ENCODE measurements around the gene ARHGAP31. TPM values are rescaled to one million over a fixed set of nuclear protein-coding genes. Genes with fewer than 3 reads are reported as not detected.

Gene ARHGAP31
- total and polyA plus RNA-seq, 8 donors: 31.5 to 70.3 (median 42.3) TPM

- Histone ChIP-seq H3K4me3 (no peak overlapping the region), H3K36me3 (peaks cover 0 to 95% of the 10 kb centered on the region in 2 donors), H3K4me1 (no peaks in the 10 kb centered on the region), H3K27ac (no peak overlapping the region), H3K9me3 (no peaks in the 10 kb centered on the region), H3K27me3 (no peaks in the 10 kb centered on the region)
- no peak for DNase-seq
- no peak for ATAC-seq
- intact Hi-C loops (cut with DNase I): no loop called here
- TF ChIP-seq CTCF (IDR thresholded peaks at IDR 0.05): no peak
These were observed 107.6 kb downstream of the ARHGAP31 start for GRCh38 chr3:119401503-119402440.

DNA sequence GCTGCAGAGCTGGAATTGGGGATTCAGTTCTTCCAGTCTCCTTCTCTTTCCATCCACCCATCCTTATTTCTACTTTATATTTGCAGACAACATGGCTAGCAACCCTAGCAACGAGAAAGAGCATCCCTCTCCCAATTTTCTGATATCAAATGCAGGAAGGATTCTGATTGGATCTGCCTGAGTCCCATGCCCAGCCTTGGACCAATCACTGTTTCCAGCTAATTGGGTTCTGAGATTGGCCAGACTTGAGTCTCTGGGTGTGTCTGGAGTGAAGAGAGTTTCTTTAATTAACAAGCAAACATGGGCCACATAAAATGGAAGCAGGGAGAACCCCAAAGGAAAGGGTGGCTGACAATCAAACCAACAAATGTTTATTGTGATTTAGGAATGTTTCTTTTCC lies 108.6 kb downstream of the ARHGAP31 start:
- intact Hi-C loops (cut with DNase I): no loop called here

GRCh38 chr3:119403201-119403600 lies 109.0 kb downstream of the ARHGAP31 start:
- H3K4me1 ChIP-seq: no peaks in the 10 kb centered on the region
- no peak for ATAC-seq

More for the DNA sequence above, 108.6 kb downstream of the ARHGAP31 start:
- Histone ChIP-seq H3K36me3 (peaks cover 0 to 94% of the 10 kb centered on the region in 2 donors), H3K9me3 (no peaks in the 10 kb centered on the region), H3K4me3 (no peak overlapping the region), H3K27ac (no peak overlapping the region), H3K4me1 (no peaks in the 10 kb centered on the region), H3K27me3 (no peaks in the 10 kb centered on the region)
- no peak for DNase-seq
- TF ChIP-seq CTCF (IDR thresholded peaks at IDR 0.05): no peak
- no peak for ATAC-seq

GRCh38 chr3:119405315-119405714 lies 111.1 kb downstream of the ARHGAP31 start:
- Histone ChIP-seq H3K4me3 (no peak overlapping the region), H3K36me3 (peaks cover 3 to 90% of the 10 kb centered on the region in 2 donors), H3K4me1 (no peaks in the 10 kb centered on the region), H3K27me3 (no peaks in the 10 kb centered on the region), H3K9me3 (no peaks in the 10 kb centered on the region), H3K27ac (no peak overlapping the region)
- no peak for TF ChIP-seq CTCF (IDR thresholded peaks at IDR 0.05)
- ATAC-seq (no peak), DNase-seq (no peak)
- intact Hi-C loops (cut with DNase I): no loop called here

More at GRCh38 chr3:119403201-119403600, 109.0 kb downstream of the ARHGAP31 start:
- peaks cover 0 to 94% of the 10 kb centered on the region in 2 donors for H3K36me3 ChIP-seq
- H3K27ac ChIP-seq: no peak overlapping the region
- no peaks in the 10 kb centered on the region for H3K27me3 ChIP-seq
- no peak for TF ChIP-seq CTCF (IDR thresholded peaks at IDR 0.05)
- no peaks in the 10 kb centered on the region for H3K9me3 ChIP-seq
- intact Hi-C loops (cut with DNase I): no loop called here
- H3K4me3 ChIP-seq: no peak overlapping the region
- no peak for DNase-seq

GRCh38 chr3:119408243-119408950 lies 114.2 kb downstream of the ARHGAP31 start:
- TF ChIP-seq CTCF (IDR thresholded peaks at IDR 0.05): no peak
- Histone ChIP-seq H3K27ac (no peak overlapping the region), H3K27me3 (no peaks in the 10 kb centered on the region), H3K4me1 (no peaks in the 10 kb centered on the region), H3K36me3 (peaks cover 3 to 87% of the 10 kb centered on the region in 2 donors), H3K9me3 (no peaks in the 10 kb centered on the region), H3K4me3 (no peak overlapping the region)
- intact Hi-C loops (cut with DNase I): no loop called here
- DNase-seq (no peak), ATAC-seq (no peak)
